ENCODE results near the gene PYGO2.

DNA sequence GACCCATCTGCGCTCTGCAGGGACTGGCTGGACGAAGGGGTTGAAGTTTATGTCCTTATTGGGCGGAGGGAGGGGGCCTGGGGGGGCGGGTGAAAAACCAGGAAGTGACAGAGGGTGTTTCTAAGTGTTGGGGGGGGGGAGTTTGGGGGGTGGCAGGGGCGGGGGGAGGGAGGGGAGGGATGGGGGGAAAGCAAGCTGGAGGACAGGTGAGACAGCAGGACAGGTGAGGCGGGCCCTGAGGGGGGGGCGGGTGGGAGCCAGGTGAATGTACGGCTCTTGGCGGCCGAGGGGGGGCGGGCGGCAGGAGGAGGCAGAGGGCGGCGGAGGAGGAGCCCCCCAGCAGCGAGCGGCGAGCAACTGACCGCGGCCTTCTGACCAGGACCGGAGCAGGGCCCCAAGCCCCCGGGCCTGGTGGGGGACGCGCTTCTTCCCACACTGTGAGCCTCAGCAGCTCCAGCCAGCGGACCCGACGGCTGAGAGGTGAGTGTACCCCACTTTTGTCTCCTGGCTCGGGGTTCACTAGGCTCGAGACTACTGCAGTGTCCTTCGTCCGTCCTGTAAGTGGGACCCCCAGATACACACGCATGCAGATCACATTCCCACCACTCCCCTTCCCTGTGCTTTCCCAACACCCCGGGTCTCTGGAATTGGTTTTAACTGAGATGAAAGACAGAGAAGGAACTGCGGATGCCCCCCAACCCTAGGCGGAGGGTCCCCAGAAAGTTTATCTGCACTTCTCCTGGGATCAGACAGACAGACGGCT is 41.1 kb upstream of the PYGO2 start, which contains the start of gene ZBTB7B:
- no peak for TF ChIP-seq CTCF (IDR thresholded peaks at IDR 0.05; ENCODE audit: insufficient read depth, low read length, poor library complexity, severe bottlenecking)
- 0 out of 2 replicates have a peak, but pooled peaks have one; percentile 67 for TF ChIP-seq EZH2phosphoT487 (conservative IDR thresholded peaks at IDR 0.05; ENCODE audit: low read length)
